GM19099 (cell line): Measurements from ENCODE around the gene NGRN.

Experiments used
- POLR2A ChIP-seq: IDR thresholded peaks from 3 replicates; pipeline ENCODE4 v1.6.1; 2011; ENCODE audit warnings: low read depth; ENCODE audit not compliant: insufficient read length; ENCODE audit errors: extremely low read depth

NGRN gene

DNA sequence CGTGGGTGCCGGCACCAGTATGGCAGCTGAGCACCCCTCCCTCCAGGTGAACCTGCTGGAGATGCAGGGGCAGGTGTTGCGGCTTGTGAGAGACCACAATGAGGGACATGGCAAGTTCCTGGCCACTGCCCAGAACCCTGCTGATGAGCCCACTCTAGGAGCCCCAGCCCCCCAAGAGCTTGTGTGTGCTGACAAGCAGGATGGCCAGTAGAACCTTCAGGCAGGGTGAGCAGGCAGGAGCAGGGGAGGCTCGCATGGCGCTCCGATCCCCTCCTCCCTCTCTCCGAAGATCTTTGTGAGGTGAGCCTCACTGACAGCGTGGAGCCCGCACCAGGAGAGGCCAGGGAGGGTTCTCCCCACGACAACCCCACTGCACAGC lies 29.8 kb downstream of the NGRN start:
- TF ChIP-seq POLR2A, result no peak

GRCh38 chr15:90297021-90297420 lies 31.5 kb downstream of the NGRN start:
- TF ChIP-seq POLR2A, result no peak

GRCh38 chr15:90300541-90300940 lies 35.1 kb downstream of the NGRN start:
- no peak for TF ChIP-seq POLR2A

- TF ChIP-seq POLR2A, result no peak
Observed at GRCh38 chr15:90300988-90301706, 35.7 kb downstream of the NGRN start.

- TF ChIP-seq POLR2A, result no peak
Observed at GRCh38 chr15:90301707-90302300, 36.3 kb downstream of the NGRN start.

- TF ChIP-seq POLR2A, result no peak
Observed at GRCh38 chr15:90305932-90306331, 40.5 kb downstream of the NGRN start.

DNA sequence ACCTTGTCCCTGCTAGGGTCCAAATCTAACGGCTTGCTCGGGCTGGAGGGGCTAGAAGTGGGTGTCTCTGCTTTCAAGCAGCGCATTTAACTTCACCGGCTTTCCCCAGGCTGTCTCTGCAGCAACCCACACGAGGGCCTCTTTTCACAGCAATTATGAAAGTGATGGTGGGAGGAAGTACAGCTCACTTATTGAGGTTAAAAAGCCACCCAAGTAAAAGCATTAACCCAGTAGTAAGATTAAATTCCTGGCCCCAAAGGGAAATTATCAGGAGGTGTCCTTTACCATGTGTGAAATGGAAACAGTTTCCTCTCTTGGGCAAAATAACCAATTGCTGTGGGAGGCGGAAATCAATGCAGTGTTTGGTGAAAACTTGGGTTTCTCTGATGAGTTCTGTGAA lies 41.1 kb downstream of the NGRN start:
- no peak for TF ChIP-seq POLR2A

GRCh38 chr15:90307661-90308060 lies 42.2 kb downstream of the NGRN start:
- TF ChIP-seq POLR2A, result no peak

- TF ChIP-seq POLR2A, result no peak
Observed at GRCh38 chr15:90309020-90309419, 43.5 kb downstream of the NGRN start.

GRCh38 chr15:90315278-90315982 lies 50.0 kb downstream of the NGRN start:
- TF ChIP-seq POLR2A, result no peak

DNA sequence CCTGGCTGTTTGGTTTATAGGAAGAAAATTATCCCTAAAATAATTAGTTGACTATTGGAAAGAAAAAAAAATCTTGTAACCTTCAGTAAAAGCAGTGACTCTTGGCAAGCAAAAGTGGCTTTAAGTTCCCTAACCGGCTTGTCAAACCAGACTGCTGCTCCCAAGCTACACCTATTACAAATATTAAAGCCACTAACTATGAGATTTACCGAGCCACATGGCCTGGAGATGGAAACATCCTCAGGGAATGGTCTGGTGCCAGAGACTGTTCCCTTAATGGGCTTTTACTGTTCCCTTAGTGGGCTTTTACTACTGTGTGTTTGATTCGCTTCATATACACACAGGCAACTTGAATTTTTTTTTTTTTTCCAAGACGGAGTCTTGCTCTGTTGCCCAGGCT lies 50.7 kb downstream of the NGRN start:
- no peak for TF ChIP-seq POLR2A

DNA sequence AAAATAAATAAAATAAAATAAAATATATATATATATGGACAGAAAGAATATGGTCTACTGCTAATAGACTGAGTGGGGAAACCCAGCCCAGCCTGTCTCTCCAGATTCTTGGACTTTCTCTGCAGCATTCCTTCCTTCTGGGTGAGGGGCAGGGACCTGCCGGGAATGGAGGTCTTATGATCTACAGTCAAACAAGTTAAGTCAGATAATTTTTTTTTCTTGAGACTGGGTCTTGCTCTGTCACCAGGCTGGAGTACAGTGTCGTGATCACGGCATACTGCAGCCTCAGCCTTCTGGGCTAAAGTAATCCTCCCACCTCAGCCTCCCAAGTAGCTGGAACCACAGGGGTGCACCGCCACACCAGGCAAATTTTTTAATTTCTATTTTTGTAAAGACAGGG lies 53.1 kb downstream of the NGRN start:
- no peak for TF ChIP-seq POLR2A

DNA sequence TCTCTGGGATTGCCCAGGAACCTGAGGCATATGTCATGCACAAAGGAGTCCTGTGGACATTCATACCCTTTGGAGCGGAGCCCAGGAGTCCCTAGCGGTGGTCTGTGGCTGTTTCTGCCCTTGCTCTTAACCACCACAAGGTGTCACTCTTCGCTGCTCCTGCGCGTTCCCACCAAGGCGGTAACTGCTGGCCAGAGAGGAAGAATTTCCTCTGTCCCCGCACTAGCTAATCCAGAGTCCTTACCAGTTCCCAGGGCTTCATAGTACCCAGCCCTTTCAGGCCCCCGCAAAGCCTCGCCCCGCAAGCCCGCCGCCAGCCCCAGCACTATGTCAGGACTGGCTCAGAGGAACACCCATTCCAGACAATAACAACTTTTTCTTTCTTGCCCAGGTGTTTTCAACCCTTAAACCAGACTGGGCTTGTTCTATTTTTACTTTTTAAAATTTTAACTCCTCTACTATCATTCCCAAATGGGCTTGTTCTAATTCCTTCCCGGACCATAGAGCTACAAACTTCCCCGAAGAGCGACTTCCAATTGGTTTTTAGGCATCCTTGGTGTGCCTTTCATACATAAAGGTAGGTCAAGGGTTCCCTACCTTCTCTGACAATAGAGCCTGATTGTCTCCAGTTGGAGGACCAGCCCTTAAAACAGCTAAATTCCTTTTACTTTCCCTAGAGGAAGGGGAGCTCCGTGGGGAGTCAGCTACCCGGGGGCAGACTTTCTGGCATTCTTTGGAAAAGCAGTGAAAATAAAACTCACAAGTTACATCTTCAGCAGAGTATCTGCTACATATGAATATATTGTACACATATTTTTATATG lies 54.8 kb downstream of the NGRN start:
- no peak for TF ChIP-seq POLR2A

DNA sequence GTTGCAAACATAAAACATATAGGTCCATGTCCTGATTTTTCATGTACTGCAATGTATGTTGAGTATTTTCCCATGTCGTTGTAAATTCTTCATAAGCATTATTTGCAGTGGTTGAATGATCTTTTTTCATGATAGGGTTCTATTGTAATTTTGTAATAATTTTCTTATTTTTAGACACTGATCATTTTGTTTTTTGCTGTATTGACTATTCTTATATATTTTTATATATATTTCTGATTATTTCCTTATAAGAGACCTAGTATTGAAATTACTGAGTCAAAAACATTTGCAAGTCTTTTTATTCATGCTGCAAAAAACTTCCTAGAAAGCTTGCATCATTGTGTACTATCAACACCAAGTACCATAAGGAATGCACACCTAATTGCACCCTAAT lies 55.4 kb downstream of the NGRN start:
- no peak for TF ChIP-seq POLR2A
